Activated CD4-positive, CD25-positive, alpha-beta regulatory T cell treated with anti-CD3 and anti-CD28 coated beads, Interleukin-2, amount 50 U/mL, for 72 hours (primary cell): ENCODE measurements around the gene FOXK2.

Experiments
- DNase-seq: peaks from one replicate; pipeline ENCODE4 v3.0.0; 2021

The FOXK2 gene

GRCh38 chr17:82648165-82648668, 128.7 kb downstream of the FOXK2 start, which contains the start of gene WDR45B:
Gene WDR45B (minus strand): TSS chr17:82648444. CDS start chr17:82648340, 104 bp downstream.
- peak; percentile 88 for DNase-seq

DNA sequence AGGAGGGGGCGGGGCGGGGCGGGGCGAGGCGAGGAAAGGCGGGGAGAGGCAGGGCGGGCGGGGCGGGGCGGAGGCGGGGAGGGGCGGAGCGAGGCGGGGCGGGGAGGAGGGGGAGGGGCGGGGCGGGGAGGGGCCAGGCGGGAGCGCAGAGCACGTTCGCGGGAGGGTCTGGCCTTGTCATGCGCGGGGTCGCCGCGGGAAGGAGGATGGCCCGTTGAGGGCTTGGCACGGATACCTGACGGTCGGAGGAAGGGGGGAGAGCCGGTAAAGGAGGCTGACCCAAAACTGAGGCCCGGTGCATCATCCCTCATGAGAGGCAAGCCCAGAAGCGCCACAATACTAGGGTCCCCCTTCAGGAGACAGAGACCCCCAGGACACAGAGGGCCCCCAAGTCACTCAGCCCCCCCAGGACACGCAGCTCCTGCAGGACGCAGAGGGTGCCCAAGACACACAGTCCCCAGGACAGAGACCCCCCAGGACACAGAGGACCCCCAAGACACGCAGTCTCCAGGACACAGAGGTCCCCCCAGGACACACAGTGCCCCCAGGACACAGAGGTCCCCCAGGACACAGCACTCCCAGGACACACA, 129.3 kb downstream of the FOXK2 start:
- DNase-seq: peak; percentile 62

GRCh38 chr17:82649501-82650261, 130.1 kb downstream of the FOXK2 start:
- DNase-seq: no peak

DNA sequence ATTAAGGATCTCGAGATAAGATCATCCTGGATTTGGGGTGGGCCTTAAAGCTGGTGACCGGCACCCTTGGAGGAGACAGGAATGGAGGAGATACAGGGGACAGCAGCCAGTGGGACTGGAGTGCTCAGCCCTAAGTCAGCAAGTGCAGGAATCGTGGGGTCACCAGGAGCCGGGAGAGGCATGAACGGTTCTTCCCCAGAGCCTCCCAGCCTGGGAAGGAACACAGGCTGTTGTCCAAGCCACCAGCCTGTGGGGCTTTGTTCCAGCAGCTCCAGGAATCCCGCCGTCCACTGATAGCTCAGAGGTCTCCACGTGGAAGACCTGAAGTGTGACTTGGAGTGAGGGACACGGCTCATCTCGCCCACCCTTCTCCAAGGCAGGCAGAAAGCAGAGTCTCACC, 131.2 kb downstream of the FOXK2 start:
- DNase-seq: no peak

DNA sequence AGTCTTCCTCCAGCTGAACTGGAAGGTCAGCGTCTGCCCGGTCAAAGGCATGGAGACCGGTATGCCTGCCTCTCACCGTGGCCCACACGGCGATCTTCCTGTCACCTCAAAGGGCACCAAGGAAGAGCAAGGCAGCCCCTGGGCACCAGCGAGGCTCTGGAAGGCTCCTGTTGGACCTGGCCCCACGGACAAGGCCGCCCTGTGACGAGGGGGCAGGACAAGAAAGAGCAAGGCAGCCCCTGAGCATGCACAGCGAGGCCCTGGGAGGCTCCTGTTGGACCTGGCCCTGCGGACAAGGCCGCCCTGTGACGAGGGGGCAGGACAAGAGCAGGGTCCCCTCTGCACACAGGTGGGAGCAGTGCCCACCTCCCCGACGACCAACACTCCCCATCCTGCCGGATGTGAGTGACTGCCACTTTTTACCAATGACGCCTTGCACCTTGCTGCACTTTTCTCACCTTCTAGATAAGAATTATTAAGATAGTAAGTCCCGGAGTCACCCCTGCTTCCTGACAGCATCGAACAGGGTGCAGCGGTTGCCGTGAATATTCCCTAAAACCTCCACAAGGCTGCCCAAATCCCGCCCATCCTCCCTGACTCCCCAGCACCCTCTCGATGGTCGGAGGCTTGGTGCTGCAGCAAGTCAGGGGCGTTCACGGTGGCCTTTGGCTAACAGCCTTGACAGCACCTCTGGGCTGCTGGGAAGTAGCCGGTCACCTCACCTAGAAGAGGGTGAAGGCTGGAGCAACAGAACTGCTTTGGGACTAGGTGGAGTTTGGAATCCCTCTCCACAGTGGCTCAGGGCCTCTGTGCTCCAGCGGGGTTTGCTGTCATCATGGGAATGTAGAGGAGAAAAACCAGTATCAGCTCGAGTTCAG, 134.4 kb downstream of the FOXK2 start:
- no peak for DNase-seq
